DND-41 (cell line): Measurements from ENCODE around the gene IL3.

Source experiments
- CTCF ChIP-seq: IDR thresholded peaks from 2 replicates; pipeline ENCODE4 v1.5.1; 2012; ENCODE audit warnings: borderline replicate concordance, low read length, moderate library complexity, mild to moderate bottlenecking; ENCODE audit not compliant: poor library complexity, severe bottlenecking; ENCODE audit errors: extremely low read depth
- EZH2 ChIP-seq: IDR thresholded peaks from 3 replicates; pipeline ENCODE4 v1.6.1; 2012; ENCODE audit warnings: borderline replicate concordance, low read depth, mild to moderate bottlenecking, moderate library complexity, low read length, inconsistent platforms; ENCODE audit not compliant: severe bottlenecking

- TF ChIP-seq CTCF (no peak), EZH2 (no peak)
Observed at GRCh38 chr5:132055441-132055807, 5.0 kb upstream of the IL3 start.
